Parathyroid adenoma (tissue), 2 donors: ENCODE measurements around the gene TEKTIP1.
"Not testable (repeated sequence)": the region's sequence is repeated elsewhere in the genome, so short reads cannot be mapped to it uniquely, and the experiment has no call there.

Experiments used
- H2AFZ ChIP-seq: fragments of 300-600 bp; sonication (generic); one replicate; pipeline ENCODE4 v1.7.0; 2017; ENCODE audit warnings: antibody characterized with exemption, mild to moderate bottlenecking
- H3K27ac ChIP-seq: fragments of 300-600 bp; sonication (generic); one replicate; pipeline ENCODE4 v1.7.0; 2017
- H3K27me3 ChIP-seq: fragments of 300-600 bp; sonication (generic); one replicate; pipeline ENCODE4 v1.7.0; 2017; ENCODE audit warnings: low read length; ENCODE audit not compliant: control insufficient read depth, insufficient read depth
- H3K36me3 ChIP-seq: fragments of 300-600 bp; sonication (generic); one replicate; pipeline ENCODE4 v1.7.0; 2017; ENCODE audit warnings: low read length; ENCODE audit not compliant: control insufficient read depth, insufficient read depth
- H3K4me1 ChIP-seq: fragments of 300-600 bp; sonication (generic); one replicate; pipeline ENCODE4 v1.7.0; 2017; ENCODE audit warnings: control low read depth
- H3K4me2 ChIP-seq: fragments of 300-600 bp; sonication (generic); one replicate; pipeline ENCODE4 v1.7.0; 2017; ENCODE audit warnings: low read length
- H3K4me3 ChIP-seq: fragments of 300-600 bp; sonication (generic); one replicate; pipeline ENCODE4 v1.7.0; 2017; ENCODE audit warnings: low read depth, low read length
- H3K79me2 ChIP-seq: fragments of 300-600 bp; sonication (generic); one replicate; pipeline ENCODE4 v1.7.0; 2017; ENCODE audit warnings: control low read depth
- H3K9ac ChIP-seq: fragments of 300-600 bp; sonication (generic); one replicate; pipeline ENCODE4 v1.7.0; 2017; ENCODE audit warnings: mild to moderate bottlenecking
- H3K9me3 ChIP-seq: fragments of 300-600 bp; sonication (generic); one replicate; pipeline ENCODE4 v1.7.0; 2017; ENCODE audit warnings: low read length; ENCODE audit not compliant: control insufficient read depth
- TF ChIP-seq, protein P1 (sequence below): fragments of 300-600 bp; sonication (generic); IDR thresholded peaks from one replicate; pipeline ENCODE4 v1.7.0; 2017; ENCODE audit warnings: antibody characterized with exemption, mild to moderate bottlenecking
- donor health status: primary hyperparathyroidism.

The TEKTIP1 gene

DNA sequence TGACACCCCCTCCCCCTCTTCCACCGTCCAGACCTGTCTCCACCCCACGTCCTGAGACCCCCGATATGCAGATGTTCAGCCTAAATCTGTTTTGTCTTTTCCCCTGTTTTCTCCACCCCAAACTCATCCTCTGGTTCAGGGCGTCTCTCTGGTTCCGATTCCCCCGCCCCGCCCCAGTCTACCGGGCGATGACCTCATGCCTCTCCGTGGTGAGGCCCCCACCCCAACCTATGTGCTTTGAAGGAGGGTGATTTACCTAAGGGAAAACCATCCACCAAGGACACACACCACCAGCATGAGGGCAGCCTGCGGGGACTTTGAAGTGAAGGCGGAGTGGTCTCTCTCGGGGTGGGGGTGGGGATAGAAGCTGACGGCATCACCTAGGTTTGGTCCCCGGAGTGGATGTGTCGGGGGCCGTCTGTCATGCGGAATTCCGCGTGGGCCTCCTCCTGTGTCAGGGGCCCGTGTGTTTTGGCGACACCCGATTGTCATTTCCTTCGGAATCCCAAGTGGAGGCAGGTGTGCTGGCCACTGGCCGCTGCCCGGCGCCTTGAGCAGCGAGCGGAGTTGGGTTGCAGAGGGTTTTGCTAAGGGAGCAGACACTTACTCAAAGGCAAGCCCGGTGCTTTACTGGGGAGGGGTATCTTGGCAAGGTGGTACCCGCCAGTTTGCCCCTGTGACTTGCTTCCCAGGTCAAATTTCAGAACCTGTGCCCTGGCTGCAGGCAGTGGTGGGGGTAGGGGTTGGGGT is 31.4 kb upstream of the TEKTIP1 start:
- H3K27ac ChIP-seq: peak overlapping the region; percentile 51
- peaks cover 63% of the 10 kb centered on the region for H3K79me2 ChIP-seq
- peak overlapping the region; percentile 50 for H2AFZ ChIP-seq
- H3K27me3 ChIP-seq: no peaks in the 10 kb centered on the region
- peaks cover 13% of the 10 kb centered on the region for H3K4me1 ChIP-seq
- no peaks in the 10 kb centered on the region for H3K9me3 ChIP-seq
- H3K9ac ChIP-seq: no peak overlapping the region
- H3K36me3 ChIP-seq: no peaks in the 10 kb centered on the region
- TF ChIP-seq, protein P1, sequence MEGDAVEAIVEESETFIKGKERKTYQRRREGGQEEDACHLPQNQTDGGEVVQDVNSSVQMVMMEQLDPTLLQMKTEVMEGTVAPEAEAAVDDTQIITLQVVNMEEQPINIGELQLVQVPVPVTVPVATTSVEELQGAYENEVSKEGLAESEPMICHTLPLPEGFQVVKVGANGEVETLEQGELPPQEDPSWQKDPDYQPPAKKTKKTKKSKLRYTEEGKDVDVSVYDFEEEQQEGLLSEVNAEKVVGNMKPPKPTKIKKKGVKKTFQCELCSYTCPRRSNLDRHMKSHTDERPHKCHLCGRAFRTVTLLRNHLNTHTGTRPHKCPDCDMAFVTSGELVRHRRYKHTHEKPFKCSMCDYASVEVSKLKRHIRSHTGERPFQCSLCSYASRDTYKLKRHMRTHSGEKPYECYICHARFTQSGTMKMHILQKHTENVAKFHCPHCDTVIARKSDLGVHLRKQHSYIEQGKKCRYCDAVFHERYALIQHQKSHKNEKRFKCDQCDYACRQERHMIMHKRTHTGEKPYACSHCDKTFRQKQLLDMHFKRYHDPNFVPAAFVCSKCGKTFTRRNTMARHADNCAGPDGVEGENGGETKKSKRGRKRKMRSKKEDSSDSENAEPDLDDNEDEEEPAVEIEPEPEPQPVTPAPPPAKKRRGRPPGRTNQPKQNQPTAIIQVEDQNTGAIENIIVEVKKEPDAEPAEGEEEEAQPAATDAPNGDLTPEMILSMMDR: no peak
- H3K4me2 ChIP-seq: peak overlapping the region; percentile 79
- H3K4me3 ChIP-seq: peak overlapping the region; percentile 75

DNA sequence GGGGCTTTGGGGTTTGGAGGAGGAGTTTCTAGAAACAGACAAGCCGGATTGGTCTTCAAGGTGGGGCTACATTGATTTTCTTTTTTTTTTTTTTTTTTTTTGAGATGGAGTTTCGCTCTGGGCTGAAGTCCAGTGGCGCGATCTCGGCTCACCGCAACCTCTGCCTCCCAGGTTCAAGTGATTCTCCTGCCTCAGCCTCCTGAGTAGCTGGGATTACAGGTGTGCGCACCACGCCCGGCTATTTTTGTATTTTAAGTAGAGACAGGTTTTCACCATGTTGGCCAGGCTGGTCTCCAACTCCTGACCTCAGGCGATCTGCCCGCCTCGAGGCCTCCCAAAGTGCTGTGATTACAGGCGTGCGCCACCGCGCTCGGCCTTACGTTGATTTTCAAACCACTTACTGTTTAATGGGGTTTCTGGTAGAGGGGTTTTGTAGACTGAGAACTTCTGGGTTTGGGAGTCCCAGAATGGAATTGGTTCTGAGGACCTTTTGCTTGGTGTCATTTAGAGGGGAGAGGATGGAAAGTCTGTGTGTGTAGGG is 30.8 kb upstream of the TEKTIP1 start:
- not testable (repeated sequence) for H3K4me3 ChIP-seq

DNA sequence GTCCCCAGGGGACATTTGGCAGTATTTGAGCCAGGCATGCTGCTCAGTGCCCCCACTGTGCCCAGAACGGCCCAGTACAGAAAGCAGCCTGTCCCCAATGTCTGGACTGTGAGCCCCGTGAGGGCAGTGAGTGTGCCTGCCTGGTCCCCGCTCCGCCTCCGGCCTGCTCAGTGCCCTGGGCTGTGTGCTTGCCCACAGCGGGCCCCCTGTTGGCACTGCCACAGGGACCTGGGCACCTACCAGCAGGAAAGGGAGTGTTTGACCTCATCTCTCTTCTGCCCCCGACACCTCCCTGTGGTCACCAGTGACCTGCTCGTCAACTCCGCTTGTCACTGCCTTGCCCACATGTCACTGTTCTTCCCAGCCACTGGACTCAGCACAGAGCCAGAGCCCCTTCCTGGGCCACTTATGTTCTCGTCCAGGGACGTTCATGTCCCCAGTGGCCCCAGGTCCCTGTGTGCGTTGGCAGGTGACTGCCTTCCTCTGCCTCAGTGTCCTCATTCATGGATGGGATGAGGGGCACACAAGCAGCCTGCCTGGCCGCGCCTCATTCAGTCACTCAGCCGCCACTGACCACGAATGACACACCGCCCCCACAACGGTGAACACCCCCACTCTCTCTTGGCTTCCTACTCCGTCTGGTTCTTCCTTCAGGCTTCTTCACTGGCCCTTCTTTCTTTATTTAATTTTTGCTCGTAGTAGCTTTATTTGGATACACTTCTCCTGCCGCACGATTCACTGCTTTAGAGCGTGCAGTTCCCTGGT is 30.0 kb upstream of the TEKTIP1 start:
- TF ChIP-seq, protein P1: no peak
- Histone ChIP-seq H3K27ac (no peak overlapping the region), H3K79me2 (peaks cover 77% of the 10 kb centered on the region), H3K4me2 (no peak overlapping the region), H3K4me3 (no peak overlapping the region), H3K36me3 (no peaks in the 10 kb centered on the region), H3K27me3 (no peaks in the 10 kb centered on the region), H3K9ac (no peak overlapping the region), H2AFZ (no peak overlapping the region), H3K9me3 (no peaks in the 10 kb centered on the region), H3K4me1 (peaks cover 15% of the 10 kb centered on the region)

More for the DNA sequence above, 30.8 kb upstream of the TEKTIP1 start:
- peaks cover 69% of the 10 kb centered on the region for H3K79me2 ChIP-seq
- peaks cover 15% of the 10 kb centered on the region for H3K4me1 ChIP-seq
- not testable (repeated sequence) for H2AFZ ChIP-seq, H3K4me2 ChIP-seq, H3K9ac ChIP-seq, H3K27me3 ChIP-seq, H3K27ac ChIP-seq, H3K9me3 ChIP-seq, H3K36me3 ChIP-seq

DNA sequence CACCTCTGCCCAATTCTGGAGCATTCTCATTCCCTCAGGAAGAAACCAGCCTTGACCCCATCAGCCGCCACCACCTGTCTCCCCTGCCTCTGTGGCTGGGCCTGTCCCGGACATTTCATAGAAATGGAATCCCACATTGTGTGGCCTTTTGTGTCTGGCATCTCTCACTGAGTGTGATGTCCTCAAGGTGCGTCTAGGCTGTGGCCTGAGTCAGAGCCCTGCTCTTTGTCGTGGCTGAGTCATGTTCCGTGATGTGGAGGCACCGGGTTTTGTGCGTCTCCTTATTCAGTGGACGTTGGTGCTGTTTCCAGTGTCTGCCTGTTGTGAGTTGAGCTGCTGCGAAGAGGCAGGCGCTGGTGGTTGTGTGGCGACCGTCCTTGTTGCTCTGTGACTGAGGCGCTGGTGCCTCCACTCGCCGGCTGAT is 29.4 kb upstream of the TEKTIP1 start:
- Histone ChIP-seq H3K4me1 (peaks cover 15% of the 10 kb centered on the region), H2AFZ (no peak overlapping the region), H3K4me2 (no peak overlapping the region), H3K36me3 (no peaks in the 10 kb centered on the region), H3K79me2 (peaks cover 83% of the 10 kb centered on the region), H3K27me3 (no peaks in the 10 kb centered on the region), H3K9me3 (no peaks in the 10 kb centered on the region), H3K9ac (no peak overlapping the region), H3K4me3 (no peak overlapping the region), H3K27ac (no peak overlapping the region)
- TF ChIP-seq, protein P1: no peak

DNA sequence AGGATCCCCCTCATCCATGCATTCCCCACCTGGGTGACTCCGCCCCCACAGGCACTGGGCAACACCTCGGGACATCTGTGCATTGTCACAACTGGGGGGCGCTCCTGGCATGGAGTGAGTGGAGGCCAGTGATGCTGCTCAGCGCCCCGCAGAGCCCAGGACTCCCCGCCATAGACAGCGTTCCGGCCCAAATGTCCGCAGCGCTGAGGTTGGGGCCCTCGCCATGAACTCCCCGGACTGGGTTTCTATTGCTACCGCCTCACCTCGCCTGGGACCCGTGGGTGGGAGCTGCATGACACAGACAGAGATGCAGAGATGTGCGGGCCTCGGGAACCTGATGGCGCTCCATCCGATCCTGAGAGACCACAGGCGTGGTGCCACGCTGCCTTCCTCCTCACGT is 28.2 kb upstream of the TEKTIP1 start:
- Histone ChIP-seq H3K4me3 (no peak overlapping the region), H3K27ac (no peak overlapping the region), H3K4me2 (no peak overlapping the region), H3K27me3 (no peaks in the 10 kb centered on the region), H3K79me2 (peaks cover 89% of the 10 kb centered on the region), H2AFZ (no peak overlapping the region), H3K36me3 (no peaks in the 10 kb centered on the region), H3K9me3 (no peaks in the 10 kb centered on the region), H3K9ac (no peak overlapping the region), H3K4me1 (peaks cover 15% of the 10 kb centered on the region)
- TF ChIP-seq, protein P1: no peak
